ENCODE data around the gene MAP2K7. TPM values are rescaled to one million over a fixed set of nuclear protein-coding genes. Genes with fewer than 3 reads are reported as not detected.

The MAP2K7 gene
- total and polyA plus RNA-seq, 2 donors: 8.0 to 45.4 TPM

- Histone ChIP-seq H3K4me1 (ENCODE audit: control insufficient read depth in 2 of 2, insufficient read depth in 2 of 2, low read length in 2 of 2) (peaks cover 20 to 26% of the 10 kb centered on the region in 2 donors), H3K9me3 (ENCODE audit: control insufficient read depth in 2 of 2, insufficient read depth in 1 of 2, low read length in 1 of 2) (no peaks in the 10 kb centered on the region), H3K27me3 (ENCODE audit: control insufficient read depth in 2 of 2, insufficient read depth in 1 of 2, low read length in 1 of 2) (peaks cover 0 to 8% of the 10 kb centered on the region in 2 donors), H3K4me3 (ENCODE audit: low read length in 2 of 2) (no peak overlapping the region), H3K27ac (ENCODE audit: low read depth in 1 of 2, low read length in 1 of 2) (no peak overlapping the region), H3K36me3 (ENCODE audit: control insufficient read depth in 2 of 2, insufficient read depth in 2 of 2, low read length in 1 of 2) (peaks cover 18 to 22% of the 10 kb centered on the region in 2 donors)
- 60% methylated on average over 34 of the region's 34 CpGs for WGBS
- DNase-seq (ENCODE audit: low read depth in 6 of 9, low spot score in 9 of 9): no peak
Observed at GRCh38 chr19:7924651-7925170, 21.0 kb downstream of the MAP2K7 start.

- H3K4me1 ChIP-seq (ENCODE audit: control insufficient read depth in 2 of 2, insufficient read depth in 2 of 2, low read length in 2 of 2): peaks cover 17 to 23% of the 10 kb centered on the region in 2 donors
- peak; percentile 63 to 93 (median 82) for DNase-seq (ENCODE audit: low read depth in 6 of 9, low spot score in 9 of 9)
- no peak overlapping the region for H3K27ac ChIP-seq (ENCODE audit: low read depth in 1 of 2, low read length in 1 of 2)
Observed at GRCh38 chr19:7925171-7925851, 21.6 kb downstream of the MAP2K7 start.

GRCh38 chr19:7926021-7926726 lies 22.5 kb downstream of the MAP2K7 start, which contains the start of gene CTXN1:
Gene CTXN1 (minus strand): TSS chr19:7926135. CDS start chr19:7925538, 597 bp downstream.
- Histone ChIP-seq H3K4me3 (ENCODE audit: low read length in 2 of 2) (peak within 1 kb of the TSS in 1 of 2 donors; percentile 58), H3K27me3 (ENCODE audit: control insufficient read depth in 2 of 2, insufficient read depth in 1 of 2, low read length in 1 of 2) (peaks cover 0 to 4% of the 10 kb centered on the region in 2 donors), H3K27ac (ENCODE audit: low read depth in 1 of 2, low read length in 1 of 2) (no peak within 1 kb of the TSS), H3K4me1 (ENCODE audit: control insufficient read depth in 2 of 2, insufficient read depth in 2 of 2, low read length in 2 of 2) (peaks cover 13 to 19% of the 10 kb centered on the region in 2 donors), H3K36me3 (ENCODE audit: control insufficient read depth in 2 of 2, insufficient read depth in 2 of 2, low read length in 1 of 2) (peaks cover 25 to 27% of the 10 kb centered on the region in 2 donors), H3K9me3 (ENCODE audit: control insufficient read depth in 2 of 2, insufficient read depth in 1 of 2, low read length in 1 of 2) (no peaks in the 10 kb centered on the region)
- peak in 3 of 9 donors; percentile 51 to 74 (median 52) for DNase-seq (ENCODE audit: low read depth in 6 of 9, low spot score in 9 of 9)
- WGBS: 20% methylated on average over 65 of the region's 65 CpGs

More at GRCh38 chr19:7925171-7925851, 21.6 kb downstream of the MAP2K7 start:
- peaks cover 18 to 22% of the 10 kb centered on the region in 2 donors for H3K36me3 ChIP-seq (ENCODE audit: control insufficient read depth in 2 of 2, insufficient read depth in 2 of 2, low read length in 1 of 2)
- H3K4me3 ChIP-seq (ENCODE audit: low read length in 2 of 2): peak overlapping the region in 1 of 2 donors; percentile 58
- WGBS: under 1% methylated on average over 98 of the region's 98 CpGs
- H3K9me3 ChIP-seq (ENCODE audit: control insufficient read depth in 2 of 2, insufficient read depth in 1 of 2, low read length in 1 of 2): no peaks in the 10 kb centered on the region
- H3K27me3 ChIP-seq (ENCODE audit: control insufficient read depth in 2 of 2, insufficient read depth in 1 of 2, low read length in 1 of 2): peaks cover 0 to 4% of the 10 kb centered on the region in 2 donors

GRCh38 chr19:7926727-7927604 lies 23.3 kb downstream of the MAP2K7 start:
- DNase-seq (ENCODE audit: low read depth in 6 of 9, low spot score in 9 of 9): no peak
- no peak overlapping the region for H3K4me3 ChIP-seq (ENCODE audit: low read length in 2 of 2)
- WGBS: 96% methylated on average over 32 of the region's 32 CpGs
- H3K36me3 ChIP-seq (ENCODE audit: control insufficient read depth in 2 of 2, insufficient read depth in 2 of 2, low read length in 1 of 2): peaks cover 28 to 31% of the 10 kb centered on the region in 2 donors
- H3K27me3 ChIP-seq (ENCODE audit: control insufficient read depth in 2 of 2, insufficient read depth in 1 of 2, low read length in 1 of 2): peaks cover 0 to 4% of the 10 kb centered on the region in 2 donors
- H3K9me3 ChIP-seq (ENCODE audit: control insufficient read depth in 2 of 2, insufficient read depth in 1 of 2, low read length in 1 of 2): no peaks in the 10 kb centered on the region
- no peak overlapping the region for H3K27ac ChIP-seq (ENCODE audit: low read depth in 1 of 2, low read length in 1 of 2)
- H3K4me1 ChIP-seq (ENCODE audit: control insufficient read depth in 2 of 2, insufficient read depth in 2 of 2, low read length in 2 of 2): peaks cover 7 to 17% of the 10 kb centered on the region in 2 donors

- no peak for DNase-seq (ENCODE audit: low read depth in 6 of 9, low spot score in 9 of 9)
- H3K9me3 ChIP-seq (ENCODE audit: control insufficient read depth in 2 of 2, insufficient read depth in 1 of 2, low read length in 1 of 2): no peaks in the 10 kb centered on the region
- H3K4me1 ChIP-seq (ENCODE audit: control insufficient read depth in 2 of 2, insufficient read depth in 2 of 2, low read length in 2 of 2): peaks cover 7 to 17% of the 10 kb centered on the region in 2 donors
- H3K36me3 ChIP-seq (ENCODE audit: control insufficient read depth in 2 of 2, insufficient read depth in 2 of 2, low read length in 1 of 2): peaks cover 29 to 31% of the 10 kb centered on the region in 2 donors
- peak overlapping the region in 1 of 2 donors; percentile 38 for H3K27ac ChIP-seq (ENCODE audit: low read depth in 1 of 2, low read length in 1 of 2)
- 98% methylated on average over 23 of the region's 23 CpGs for WGBS
- H3K27me3 ChIP-seq (ENCODE audit: control insufficient read depth in 2 of 2, insufficient read depth in 1 of 2, low read length in 1 of 2): peaks cover 0 to 4% of the 10 kb centered on the region in 2 donors
- no peak overlapping the region for H3K4me3 ChIP-seq (ENCODE audit: low read length in 2 of 2)
Observed at GRCh38 chr19:7927605-7928333, 24.1 kb downstream of the MAP2K7 start.

GRCh38 chr19:7928334-7928706 lies 24.6 kb downstream of the MAP2K7 start:
- Histone ChIP-seq H3K9me3 (ENCODE audit: control insufficient read depth in 2 of 2, insufficient read depth in 1 of 2, low read length in 1 of 2) (no peaks in the 10 kb centered on the region), H3K27ac (ENCODE audit: low read depth in 1 of 2, low read length in 1 of 2) (peak overlapping the region in 1 of 2 donors; percentile 46), H3K27me3 (ENCODE audit: control insufficient read depth in 2 of 2, insufficient read depth in 1 of 2, low read length in 1 of 2) (peaks cover 0 to 4% of the 10 kb centered on the region in 2 donors), H3K36me3 (ENCODE audit: control insufficient read depth in 2 of 2, insufficient read depth in 2 of 2, low read length in 1 of 2) (peaks cover 30 to 33% of the 10 kb centered on the region in 2 donors), H3K4me3 (ENCODE audit: low read length in 2 of 2) (no peak overlapping the region), H3K4me1 (ENCODE audit: control insufficient read depth in 2 of 2, insufficient read depth in 2 of 2, low read length in 2 of 2) (peaks cover 7 to 17% of the 10 kb centered on the region in 2 donors)
- no peak for DNase-seq (ENCODE audit: low read depth in 6 of 9, low spot score in 9 of 9)
- 94% methylated on average over 9 of the region's 9 CpGs for WGBS

GRCh38 chr19:7928741-7929701 lies 25.3 kb downstream of the MAP2K7 start:
- peaks cover 37 to 40% of the 10 kb centered on the region in 2 donors for H3K36me3 ChIP-seq (ENCODE audit: control insufficient read depth in 2 of 2, insufficient read depth in 2 of 2, low read length in 1 of 2)
- H3K9me3 ChIP-seq (ENCODE audit: control insufficient read depth in 2 of 2, insufficient read depth in 1 of 2, low read length in 1 of 2): no peaks in the 10 kb centered on the region
- peaks cover 0 to 4% of the 10 kb centered on the region in 2 donors for H3K27me3 ChIP-seq (ENCODE audit: control insufficient read depth in 2 of 2, insufficient read depth in 1 of 2, low read length in 1 of 2)
- 68% methylated on average over 24 of the region's 24 CpGs for WGBS
- H3K4me1 ChIP-seq (ENCODE audit: control insufficient read depth in 2 of 2, insufficient read depth in 2 of 2, low read length in 2 of 2): peaks cover 7 to 17% of the 10 kb centered on the region in 2 donors
- DNase-seq (ENCODE audit: low read depth in 6 of 9, low spot score in 9 of 9): peak in 2 of 9 donors; percentile 44 to 58
- no peak overlapping the region for H3K4me3 ChIP-seq (ENCODE audit: low read length in 2 of 2)
- peak overlapping the region in 1 of 2 donors; percentile 64 for H3K27ac ChIP-seq (ENCODE audit: low read depth in 1 of 2, low read length in 1 of 2)
